ENCODE results near the gene CSF3R.

DNA sequence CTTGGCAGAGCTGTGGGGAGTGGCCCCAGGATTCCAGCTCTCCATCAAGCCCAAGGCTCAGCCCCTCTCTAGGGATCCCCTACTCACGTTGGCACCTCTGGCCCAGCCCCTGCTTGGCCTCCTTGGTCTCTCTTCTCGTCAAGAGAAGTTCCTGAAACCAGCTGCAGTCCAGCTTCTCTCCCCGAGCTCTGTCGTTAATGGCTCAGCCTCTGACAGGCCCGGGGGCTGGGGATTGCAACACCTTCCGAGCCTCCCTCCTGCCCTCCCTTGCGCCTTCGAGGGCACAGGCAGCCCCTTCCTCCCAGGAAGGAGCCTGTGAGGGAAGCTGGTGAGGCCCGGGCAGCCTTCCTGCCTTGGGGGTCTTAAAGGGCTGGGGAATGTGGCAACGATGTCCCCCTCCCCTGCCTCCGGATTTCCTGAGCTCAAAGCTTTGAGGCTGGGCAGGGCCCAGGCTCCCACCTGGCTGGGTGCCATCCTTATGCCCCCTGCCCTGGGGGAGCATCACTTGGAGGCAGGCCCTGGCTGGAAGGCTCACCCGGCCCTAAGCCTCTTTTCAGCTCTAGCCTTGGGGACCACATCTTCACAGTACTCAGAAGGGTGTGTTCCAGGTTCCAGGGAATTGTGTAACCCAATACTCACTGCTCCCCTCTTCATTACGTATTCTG is at the start of gene CSF3R:
- TF ChIP-seq, protein P1, sequence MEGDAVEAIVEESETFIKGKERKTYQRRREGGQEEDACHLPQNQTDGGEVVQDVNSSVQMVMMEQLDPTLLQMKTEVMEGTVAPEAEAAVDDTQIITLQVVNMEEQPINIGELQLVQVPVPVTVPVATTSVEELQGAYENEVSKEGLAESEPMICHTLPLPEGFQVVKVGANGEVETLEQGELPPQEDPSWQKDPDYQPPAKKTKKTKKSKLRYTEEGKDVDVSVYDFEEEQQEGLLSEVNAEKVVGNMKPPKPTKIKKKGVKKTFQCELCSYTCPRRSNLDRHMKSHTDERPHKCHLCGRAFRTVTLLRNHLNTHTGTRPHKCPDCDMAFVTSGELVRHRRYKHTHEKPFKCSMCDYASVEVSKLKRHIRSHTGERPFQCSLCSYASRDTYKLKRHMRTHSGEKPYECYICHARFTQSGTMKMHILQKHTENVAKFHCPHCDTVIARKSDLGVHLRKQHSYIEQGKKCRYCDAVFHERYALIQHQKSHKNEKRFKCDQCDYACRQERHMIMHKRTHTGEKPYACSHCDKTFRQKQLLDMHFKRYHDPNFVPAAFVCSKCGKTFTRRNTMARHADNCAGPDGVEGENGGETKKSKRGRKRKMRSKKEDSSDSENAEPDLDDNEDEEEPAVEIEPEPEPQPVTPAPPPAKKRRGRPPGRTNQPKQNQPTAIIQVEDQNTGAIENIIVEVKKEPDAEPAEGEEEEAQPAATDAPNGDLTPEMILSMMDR (IDR thresholded peaks at IDR 0.05), result no peak
- TF ChIP-seq POLR2A (IDR thresholded peaks at IDR 0.05), result no peak
- TF ChIP-seq POLR2AphosphoS5 (IDR thresholded peaks at IDR 0.05), result no peak

Measured in stomach (tissue), 4 donors.